ENCODE results near the gene CMBL. TPM values are rescaled to one million over a fixed set of nuclear protein-coding genes. Genes with fewer than 3 reads are reported as not detected.
A peak's percentile ranks its signal among the peaks of the same experiment; 100 is the strongest.

The CMBL gene
- total RNA-seq, result not detected in 2 replicates

DNA sequence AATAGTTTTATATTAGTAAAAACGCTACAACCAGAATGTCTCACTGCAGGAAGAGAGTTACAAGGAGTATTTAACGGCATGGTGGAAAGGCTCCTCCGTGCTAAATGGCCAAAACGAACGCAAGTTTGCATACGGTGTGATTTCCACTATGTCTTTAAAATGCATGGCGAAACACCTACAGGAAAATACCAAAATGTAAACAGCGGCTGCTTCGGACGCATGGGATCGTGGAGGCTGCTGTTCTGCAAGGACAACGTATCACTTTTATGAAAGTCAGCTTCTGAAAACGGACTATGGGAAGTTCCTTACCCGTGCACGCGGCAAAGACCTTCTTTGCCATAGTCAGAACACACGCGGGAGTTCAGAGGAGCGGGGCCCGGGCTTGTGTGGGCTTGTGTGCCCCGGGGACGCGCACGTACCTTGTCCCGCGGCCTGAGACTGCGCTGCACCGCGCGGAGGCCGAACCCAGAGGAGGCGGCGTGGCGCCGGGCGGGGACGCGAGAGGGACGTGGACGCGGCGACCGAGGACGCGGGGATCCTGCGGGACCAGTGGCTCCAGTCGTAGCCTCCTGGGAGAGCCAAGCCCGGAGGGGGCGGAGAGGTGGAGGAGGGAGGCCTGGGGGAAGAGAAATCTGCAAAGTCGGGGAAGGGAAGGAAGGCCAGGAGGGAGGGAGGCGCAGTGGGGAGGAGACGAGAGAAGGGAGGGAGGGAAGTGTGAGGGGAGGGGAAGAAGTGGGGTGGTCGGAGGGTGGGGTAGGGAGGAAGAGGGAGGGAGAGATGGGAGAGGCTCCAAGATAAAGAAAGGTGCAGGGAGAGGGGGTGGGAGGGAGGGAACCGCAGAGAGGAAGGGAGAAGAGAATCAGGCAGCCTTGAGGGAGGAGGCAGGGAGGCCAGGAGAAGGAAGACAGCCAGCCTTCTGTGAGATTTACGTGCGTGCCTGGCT lies at the start of gene CMBL:
CMBL (minus strand) TSS at position 697 of the 943 bp plus-strand sequence. CDS start 17,140 bp downstream, outside the sequence.
- H3K9me3 Mint-ChIP-seq, result no peaks in the 10 kb centered on the region
- POLR2A ChIA-PET, result interaction anchor here (0.5 to 0.7 kb wide), 2 partner anchors 336 to 1997 kb away, joined by 3 read pairs; no protein-coding TSS in a partner anchor
- peak within 1 kb of the TSS; percentile 73 for H3K4me3 Mint-ChIP-seq
- peak; percentile 67 for ATAC-seq (ENCODE audit: low read depth)
- intact Hi-C loops (cut with micrococcal nuclease), result no loop called here
- no peak within 1 kb of the TSS for H3K27ac Mint-ChIP-seq
- CTCF ChIA-PET, result no interaction called here
- DNase-seq, result peak; percentile 25
- TF ChIP-seq, protein P1, sequence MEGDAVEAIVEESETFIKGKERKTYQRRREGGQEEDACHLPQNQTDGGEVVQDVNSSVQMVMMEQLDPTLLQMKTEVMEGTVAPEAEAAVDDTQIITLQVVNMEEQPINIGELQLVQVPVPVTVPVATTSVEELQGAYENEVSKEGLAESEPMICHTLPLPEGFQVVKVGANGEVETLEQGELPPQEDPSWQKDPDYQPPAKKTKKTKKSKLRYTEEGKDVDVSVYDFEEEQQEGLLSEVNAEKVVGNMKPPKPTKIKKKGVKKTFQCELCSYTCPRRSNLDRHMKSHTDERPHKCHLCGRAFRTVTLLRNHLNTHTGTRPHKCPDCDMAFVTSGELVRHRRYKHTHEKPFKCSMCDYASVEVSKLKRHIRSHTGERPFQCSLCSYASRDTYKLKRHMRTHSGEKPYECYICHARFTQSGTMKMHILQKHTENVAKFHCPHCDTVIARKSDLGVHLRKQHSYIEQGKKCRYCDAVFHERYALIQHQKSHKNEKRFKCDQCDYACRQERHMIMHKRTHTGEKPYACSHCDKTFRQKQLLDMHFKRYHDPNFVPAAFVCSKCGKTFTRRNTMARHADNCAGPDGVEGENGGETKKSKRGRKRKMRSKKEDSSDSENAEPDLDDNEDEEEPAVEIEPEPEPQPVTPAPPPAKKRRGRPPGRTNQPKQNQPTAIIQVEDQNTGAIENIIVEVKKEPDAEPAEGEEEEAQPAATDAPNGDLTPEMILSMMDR (IDR thresholded peaks at IDR 0.05), result no peak
- no peaks in the 10 kb centered on the region for H3K36me3 Mint-ChIP-seq (ENCODE audit: low read depth)
- peaks cover 32% of the 10 kb centered on the region for H3K27me3 Mint-ChIP-seq
- H3K4me1 Mint-ChIP-seq, result peaks cover 11% of the 10 kb centered on the region

DNA sequence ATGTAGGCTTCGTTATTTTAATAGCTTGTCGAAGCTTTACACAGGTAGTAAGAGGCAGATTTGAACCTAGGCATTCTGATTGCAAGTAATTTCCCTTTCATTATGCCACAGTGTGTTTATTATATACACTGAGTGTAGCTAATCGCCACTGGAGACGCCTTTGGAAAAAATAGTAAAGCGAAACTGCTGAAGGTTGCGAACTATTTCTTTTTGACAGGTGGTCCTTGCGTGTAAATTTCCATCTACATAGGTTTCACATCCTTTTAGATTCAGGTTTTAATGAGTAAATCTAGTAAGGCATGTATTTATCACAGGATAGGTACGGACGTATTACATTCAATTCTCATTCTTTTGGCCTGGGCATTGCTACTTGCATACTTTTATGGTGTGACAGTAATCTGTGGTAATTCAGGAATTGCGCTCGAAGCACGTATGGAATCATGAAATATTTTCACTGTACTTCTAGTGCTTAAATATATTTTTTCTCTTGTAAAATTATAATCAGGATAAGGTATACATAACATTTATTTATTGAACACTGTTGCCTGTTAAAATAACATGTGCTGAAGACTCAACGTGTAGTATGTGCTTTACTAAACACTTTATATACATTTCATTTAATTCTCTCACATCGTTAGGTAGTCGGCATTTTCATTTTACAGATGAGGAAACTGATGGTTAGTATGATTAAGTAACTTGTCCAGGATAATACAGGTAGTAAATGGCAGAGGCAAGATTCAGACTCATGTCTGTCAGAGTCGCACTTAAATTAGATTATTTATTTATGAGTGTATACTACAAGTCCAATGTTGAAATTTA lies 47.6 kb upstream of the CMBL start:
- ATAC-seq (ENCODE audit: low read depth) (peak; percentile 9), DNase-seq (no peak)
- Mint-ChIP-seq H3K4me1 (peaks cover 60% of the 10 kb centered on the region), H3K4me3 (peak overlapping the region; percentile 98), H3K36me3 (ENCODE audit: low read depth) (peaks cover 12% of the 10 kb centered on the region), H3K9me3 (no peaks in the 10 kb centered on the region), H3K27ac (peak overlapping the region; percentile 98), H3K27me3 (no peaks in the 10 kb centered on the region)
- TF ChIP-seq, protein P1 (IDR thresholded peaks at IDR 0.05), result no peak
- POLR2A ChIA-PET, result interaction anchor here (0.6 to 3.2 kb wide), 2 partner anchors 105 to 394 kb away, joined by 6 to 69 read pairs; partner anchors contain the start of genes ATPSCKMT and CCT5
- intact Hi-C loops (cut with micrococcal nuclease), result loop anchor here (2.0 kb wide), 1 partner anchor 16 kb away; no protein-coding TSS in a partner anchor
- CTCF ChIA-PET, result interaction anchor here (0.9 to 1.0 kb wide), 2 partner anchors 9 to 71 kb away, joined by 3 to 4 read pairs; no protein-coding TSS in a partner anchor

DNA sequence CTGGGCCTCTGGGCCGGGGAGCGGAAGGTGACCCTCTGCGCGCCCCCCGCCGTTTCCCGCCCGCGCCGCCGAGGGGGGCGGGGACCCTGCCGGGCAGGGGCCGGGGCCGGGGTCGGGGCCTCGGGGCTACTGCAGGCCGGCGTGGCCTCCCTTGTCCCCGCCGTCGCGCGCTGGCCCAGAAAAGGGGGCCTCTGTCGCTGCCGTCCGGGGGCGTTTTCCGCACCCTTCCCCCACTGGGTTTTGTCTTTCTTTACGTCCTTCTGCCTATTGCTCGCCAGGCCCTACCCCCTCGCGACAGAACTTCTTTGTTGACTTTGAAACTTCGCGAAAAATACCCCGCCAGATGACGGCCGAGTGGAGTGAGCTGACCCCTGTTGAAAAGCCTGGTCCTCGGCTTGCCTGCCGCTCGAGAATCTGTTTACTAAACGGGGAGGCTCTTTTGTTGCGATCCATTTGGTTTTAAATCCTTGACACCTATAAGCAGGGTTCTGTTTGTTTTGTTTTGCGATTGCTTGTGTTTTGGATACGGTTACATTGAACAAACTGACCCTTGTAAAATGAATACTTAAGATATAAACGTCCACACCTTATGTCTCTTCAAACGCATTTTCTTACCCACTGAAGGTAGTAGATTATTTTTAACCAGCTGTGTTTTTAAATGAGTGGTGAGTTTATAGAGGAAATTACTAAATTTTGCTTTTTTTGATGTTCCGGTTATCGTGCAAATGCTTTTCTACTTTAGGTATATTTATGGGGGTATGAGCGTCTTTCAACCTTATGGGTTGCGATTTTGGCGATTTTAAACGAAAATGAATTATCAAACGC lies 46.6 kb upstream of the CMBL start:
- Mint-ChIP-seq H3K4me3 (peak overlapping the region; percentile 98), H3K4me1 (peaks cover 52% of the 10 kb centered on the region), H3K27me3 (no peaks in the 10 kb centered on the region), H3K9me3 (no peaks in the 10 kb centered on the region), H3K36me3 (ENCODE audit: low read depth) (peaks cover 7% of the 10 kb centered on the region), H3K27ac (peak overlapping the region; percentile 98)
- intact Hi-C loops (cut with micrococcal nuclease), result loop anchor here (2.0 to 5.0 kb wide), 3 partner anchors 17 to 378 kb away; no protein-coding TSS in a partner anchor
- TF ChIP-seq, protein P1 (IDR thresholded peaks at IDR 0.05), result no peak
- DNase-seq (no peak), ATAC-seq (ENCODE audit: low read depth) (peak; percentile 8)
- CTCF ChIA-PET, result interaction anchor here (0.9 to 1.2 kb wide), 4 partner anchors 10 to 335 kb away, joined by 3 to 4 read pairs (median 3); no protein-coding TSS in a partner anchor
- POLR2A ChIA-PET, result interaction anchor here (0.6 to 3.2 kb wide), 20 partner anchors 9 to 407 kb away, joined by 3 to 69 read pairs (median 6); partner anchors contain the start of genes ATPSCKMT, CCT5, DAP and ROPN1L

DNA sequence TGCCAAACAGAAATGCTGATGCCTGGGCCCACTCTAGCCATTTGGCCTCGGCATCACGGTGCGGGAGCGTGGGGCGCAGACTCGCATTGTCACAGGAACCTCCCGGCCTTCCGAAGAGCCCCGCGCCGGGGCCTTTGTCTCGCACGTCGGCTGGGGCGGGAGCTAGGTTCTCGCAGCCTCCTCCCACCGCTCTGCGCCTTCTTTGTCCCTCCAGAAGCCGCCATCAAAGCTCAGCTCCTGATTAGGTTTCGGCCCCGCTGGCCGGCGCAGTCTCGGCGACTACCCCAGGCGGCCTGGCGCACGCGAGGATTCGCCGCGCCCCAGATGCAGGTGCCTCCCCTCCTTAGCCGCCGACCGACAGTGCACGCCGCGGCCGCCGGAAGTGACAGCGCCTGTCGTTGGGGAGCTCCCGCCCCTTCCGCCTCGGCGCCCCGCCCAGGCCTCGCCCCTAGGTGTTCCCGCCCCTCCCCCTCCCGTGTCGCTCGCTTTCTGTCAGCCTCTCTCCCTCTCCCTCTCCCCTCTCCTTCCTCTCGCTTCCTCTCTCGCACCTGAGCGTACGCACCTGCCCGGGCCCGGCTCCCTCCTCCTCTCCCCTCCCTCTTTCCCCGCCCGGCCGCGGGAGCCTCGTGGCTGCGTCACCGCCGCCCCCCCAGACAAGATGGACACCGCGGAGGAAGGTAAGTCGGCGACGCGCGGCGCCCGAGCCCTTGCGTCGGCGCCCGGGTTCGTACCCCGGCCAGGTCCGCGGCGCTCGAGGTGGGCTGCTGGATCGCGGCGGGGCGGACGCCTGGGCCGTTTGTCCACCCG lies 45.7 kb upstream of the CMBL start, which contains the start of gene MARCHF6:
MARCHF6 (plus strand) TSS at position 455 of the 807 bp plus-strand sequence; CDS start at position 659, 204 bp downstream.
- DNase-seq (peak; percentile 94), ATAC-seq (ENCODE audit: low read depth) (peak; percentile 77)
- intact Hi-C loops (cut with micrococcal nuclease), result loop anchor here (1.0 to 5.0 kb wide), 12 partner anchors 17 to 407 kb away; partner anchors contain the start of genes CCT5, DAP and ROPN1L
- peak within 1 kb of the TSS; percentile 98 for H3K27ac Mint-ChIP-seq
- peak within 1 kb of the TSS; percentile 98 for H3K4me3 Mint-ChIP-seq
- H3K9me3 Mint-ChIP-seq, result no peaks in the 10 kb centered on the region
- TF ChIP-seq, protein P1 (IDR thresholded peaks at IDR 0.05), result no peak
- peaks cover 49% of the 10 kb centered on the region for H3K4me1 Mint-ChIP-seq
- ChIA-PET POLR2A (interaction anchor here (0.6 to 3.2 kb wide), 27 partner anchors 9 to 408 kb away, joined by 3 to 69 read pairs (median 5); partner anchors contain the start of genes ANKRD33B, ATPSCKMT, CCT5 and DAP), CTCF (interaction anchor here (0.7 to 1.2 kb wide), 3 partner anchors 18 to 336 kb away, joined by 3 read pairs; no protein-coding TSS in a partner anchor)
- H3K36me3 Mint-ChIP-seq (ENCODE audit: low read depth), result peaks cover 6% of the 10 kb centered on the region
- no peaks in the 10 kb centered on the region for H3K27me3 Mint-ChIP-seq

Measured in activated B cell treated with CpG ODN at 0.5 μM for 24 hours (primary cell).